ENCODE data around the gene PNPLA7. TPM values are rescaled to one million over a fixed set of nuclear protein-coding genes. Genes with fewer than 3 reads are reported as not detected.

The PNPLA7 gene
- total RNA-seq, 4 donors from 2014 or later = 11.4 to 48.6 (median 27.2) TPM

GRCh38 chr9:137449931-137450538, 100.2 kb downstream of the PNPLA7 start:
- DNase-seq = peak in 1 of 3 donors; percentile 45
- TF ChIP-seq POLR2A (IDR thresholded peaks at IDR 0.05) (no peak), CTCF (IDR thresholded peaks at IDR 0.05) (no peak)

GRCh38 chr9:137449081-137449844, 100.9 kb downstream of the PNPLA7 start:
- H3K4me1 ChIP-seq = peaks cover 0 to 37% (median 9%) of the 10 kb centered on the region in 4 donors
- H3K27ac ChIP-seq = no peak overlapping the region
- H3K4me3 ChIP-seq = no peak overlapping the region
- peak in 1 of 3 donors; percentile 53 for DNase-seq
- no peaks in the 10 kb centered on the region for H3K9me3 ChIP-seq
- no peaks in the 10 kb centered on the region for H3K27me3 ChIP-seq
- H3K36me3 ChIP-seq = peaks cover 0 to 26% (median 0%) of the 10 kb centered on the region in 3 donors
- TF ChIP-seq CTCF (IDR thresholded peaks at IDR 0.05) = no peak

More at GRCh38 chr9:137449931-137450538, 100.2 kb downstream of the PNPLA7 start:
- Histone ChIP-seq H3K4me3 (no peak overlapping the region), H3K36me3 (peaks cover 0 to 26% (median 0%) of the 10 kb centered on the region in 3 donors), H3K4me1 (peaks cover 0 to 41% (median 17%) of the 10 kb centered on the region in 4 donors), H3K27me3 (no peaks in the 10 kb centered on the region), H3K27ac (no peak overlapping the region), H3K9me3 (no peaks in the 10 kb centered on the region)

GRCh38 chr9:137448602-137448962, 101.6 kb downstream of the PNPLA7 start:
- TF ChIP-seq CTCF (IDR thresholded peaks at IDR 0.05) (no peak), POLR2A (IDR thresholded peaks at IDR 0.05) (no peak)
- peaks cover 0 to 35% (median 5%) of the 10 kb centered on the region in 4 donors for H3K4me1 ChIP-seq
- no peaks in the 10 kb centered on the region for H3K27me3 ChIP-seq
- no peaks in the 10 kb centered on the region for H3K9me3 ChIP-seq
- no peak overlapping the region for H3K27ac ChIP-seq
- H3K4me3 ChIP-seq = no peak overlapping the region
- DNase-seq = peak in 1 of 3 donors; percentile 23
- peaks cover 0 to 26% (median 0%) of the 10 kb centered on the region in 3 donors for H3K36me3 ChIP-seq

- H3K4me1 ChIP-seq = peaks cover 0 to 29% (median 3%) of the 10 kb centered on the region in 4 donors
- H3K9me3 ChIP-seq = no peaks in the 10 kb centered on the region
- H3K36me3 ChIP-seq = peaks cover 0 to 23% (median 0%) of the 10 kb centered on the region in 3 donors
- no peak for TF ChIP-seq POLR2A (IDR thresholded peaks at IDR 0.05)
- no peak for TF ChIP-seq CTCF (IDR thresholded peaks at IDR 0.05)
- no peak for DNase-seq
- H3K27me3 ChIP-seq = no peaks in the 10 kb centered on the region
- H3K27ac ChIP-seq = no peak overlapping the region
- H3K4me3 ChIP-seq = no peak overlapping the region
Observed at GRCh38 chr9:137447722-137448601, 102.2 kb downstream of the PNPLA7 start.

GRCh38 chr9:137446851-137447471, 103.2 kb downstream of the PNPLA7 start:
- Histone ChIP-seq H3K4me1 (peaks cover 0 to 20% (median 0%) of the 10 kb centered on the region in 4 donors), H3K36me3 (peaks cover 0 to 14% (median 0%) of the 10 kb centered on the region in 3 donors), H3K9me3 (no peaks in the 10 kb centered on the region), H3K27me3 (no peaks in the 10 kb centered on the region), H3K27ac (no peak overlapping the region), H3K4me3 (no peak overlapping the region)
- no peak for TF ChIP-seq CTCF (IDR thresholded peaks at IDR 0.05)
- no peak for TF ChIP-seq POLR2A (IDR thresholded peaks at IDR 0.05)
- no peak for DNase-seq
